ENCODE measurements around the gene ROM1. TPM values are rescaled to one million over a fixed set of nuclear protein-coding genes. Genes with fewer than 3 reads are reported as not detected.
"Not testable (repeated sequence)": the region's sequence is repeated elsewhere in the genome, so short reads cannot be mapped to it uniquely, and the experiment has no call there.

Gene ROM1
- total RNA-seq, 1 donor from 2014 or later: 1.5 TPM

GRCh38 chr11:62649486-62649885, 36.4 kb downstream of the ROM1 start:
- no peak for DNase-seq

GRCh38 chr11:62650283-62650682, 37.2 kb downstream of the ROM1 start:
- DNase-seq: not testable (repeated sequence)

- DNase-seq: no peak
Measured at GRCh38 chr11:62652161-62653006, 39.3 kb downstream of the ROM1 start.

GRCh38 chr11:62654297-62654696, 41.2 kb downstream of the ROM1 start:
- DNase-seq: no peak

DNA sequence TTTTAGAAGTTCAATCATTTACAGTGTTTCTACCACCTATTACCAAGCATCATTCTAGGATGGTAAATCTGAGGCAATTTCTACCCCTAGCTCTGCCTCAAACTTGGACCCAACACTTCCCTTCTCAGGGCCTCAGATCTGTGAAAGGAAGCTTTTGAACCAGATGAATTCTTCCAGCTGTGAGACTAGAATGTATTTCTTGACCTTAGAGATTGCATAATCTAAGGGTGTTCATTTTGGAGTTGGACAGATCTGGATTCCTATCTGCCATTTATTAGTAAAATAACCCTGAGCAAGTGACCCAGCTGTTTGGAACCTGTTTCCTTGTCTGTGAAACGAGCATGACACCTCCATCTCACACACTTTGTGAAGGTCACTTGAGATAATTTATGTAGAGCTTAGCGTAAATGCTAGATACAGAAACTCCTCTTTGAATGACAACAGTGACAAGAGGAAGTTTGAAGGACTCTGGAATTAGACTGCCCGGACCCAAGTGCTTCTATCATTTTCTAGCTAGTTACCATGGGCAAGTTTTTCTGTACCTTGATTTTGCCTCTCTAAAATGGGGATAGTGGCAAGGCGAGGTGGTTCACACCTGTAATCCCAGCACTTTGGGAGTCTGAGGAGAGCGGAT, 43.9 kb downstream of the ROM1 start:
- no peak for DNase-seq

- no peak for DNase-seq
Measured at GRCh38 chr11:62664405-62665074, 51.5 kb downstream of the ROM1 start.

Small RNA genes within 50 kb of the gene (small RNA-seq; reads per million reads assigned to genes)
- gene AP001458.1 (ENCODE audit: low replicate concordance): not detected
- gene MIR6747 (ENCODE audit: low replicate concordance): not detected

Other genes with a start within 250 kb of the ROM1 start
- gene SCGB1A1, start 194.2 kb upstream of the ROM1 start, total RNA-seq: not detected
- gene AHNAK, start 66.5 kb upstream of the ROM1 start, total RNA-seq: 567 TPM
- gene EEF1G, start 39.4 kb upstream of the ROM1 start, total RNA-seq: 1,310 TPM
- 4.1 TPM for gene TUT1, start 21.7 kb upstream of the ROM1 start, total RNA-seq
- 78.4 TPM for gene MTA2, start 11.4 kb upstream of the ROM1 start, total RNA-seq
- gene EML3, start 482 bp upstream of the ROM1 start, total RNA-seq: 14.6 TPM
- 12.5 TPM for gene B3GAT3, start 8.7 kb downstream of the ROM1 start, total RNA-seq
- gene GANAB, start 33.4 kb downstream of the ROM1 start, total RNA-seq: 103 TPM
- 8.5 TPM for gene INTS5, start 40.0 kb downstream of the ROM1 start, total RNA-seq
- 23.7 TPM for gene C11orf98, start 52.0 kb downstream of the ROM1 start, total RNA-seq
- 9.9 TPM for gene CSKMT, start 52.1 kb downstream of the ROM1 start, total RNA-seq
- gene UQCC3, start 58.4 kb downstream of the ROM1 start, total RNA-seq: 5.6 TPM
- gene LBHD1, start 59.0 kb downstream of the ROM1 start, total RNA-seq: 6.4 TPM
- 57.2 TPM for gene UBXN1, start 65.8 kb downstream of the ROM1 start, total RNA-seq
- 12.7 TPM for gene LRRN4CL, start 76.3 kb downstream of the ROM1 start, total RNA-seq
- gene BSCL2, start 94.2 kb downstream of the ROM1 start, total RNA-seq: 21.6 TPM
- gene GNG3, start 94.4 kb downstream of the ROM1 start, total RNA-seq: not detected
- gene HNRNPUL2, start 114.2 kb downstream of the ROM1 start, total RNA-seq: 33.3 TPM
- gene TTC9C, start 115.2 kb downstream of the ROM1 start, total RNA-seq: 23.9 TPM
- 7.0 TPM for gene ZBTB3, start 140.9 kb downstream of the ROM1 start, total RNA-seq
- 53.7 TPM for gene POLR2G, start 148.3 kb downstream of the ROM1 start, total RNA-seq
- gene TAF6L, start 158.1 kb downstream of the ROM1 start, total RNA-seq: 13.8 TPM
- 16.9 TPM for gene TMEM179B, start 174.1 kb downstream of the ROM1 start, total RNA-seq
- gene TMEM223, start 178.7 kb downstream of the ROM1 start, total RNA-seq: 9.3 TPM
- gene NXF1, start 192.2 kb downstream of the ROM1 start, total RNA-seq: 33.4 TPM
- 38.2 TPM for gene STX5, start 218.8 kb downstream of the ROM1 start, total RNA-seq
- not detected for gene TEX54, start 219.6 kb downstream of the ROM1 start, total RNA-seq
- gene WDR74, start 226.3 kb downstream of the ROM1 start, total RNA-seq: 36.1 TPM

Data from skin of body (tissue), 3 donors.